ENCODE results near the gene TXNDC2. TPM values are rescaled to one million over a fixed set of nuclear protein-coding genes. Genes with fewer than 3 reads are reported as not detected.
"Not testable (repeated sequence)": the region's sequence is repeated elsewhere in the genome, so short reads cannot be mapped to it uniquely, and the experiment has no call there.

The TXNDC2 gene
- polyA plus RNA-seq, 4 donors = 0.03 to 0.10 TPM; not detected in 2

DNA sequence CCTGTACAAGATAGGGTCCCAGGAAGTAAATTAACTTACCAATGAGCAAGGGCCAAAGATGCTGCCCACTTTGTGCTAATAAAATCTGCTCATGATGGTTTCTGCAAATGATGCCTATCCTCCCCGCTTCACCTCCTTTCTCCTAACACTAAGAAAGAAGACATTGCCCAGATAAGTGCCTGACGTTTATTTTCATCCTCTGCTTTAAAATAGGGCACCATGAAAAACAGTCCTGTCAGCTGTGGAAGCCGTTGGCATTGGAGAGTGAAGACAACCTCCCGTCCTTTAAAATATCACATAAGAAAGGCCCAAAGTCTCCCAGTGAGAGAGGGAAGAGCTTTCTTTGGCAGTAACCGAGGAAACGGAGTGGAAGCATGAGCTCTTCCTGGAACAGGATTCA lies 1.7 kb upstream of the TXNDC2 start:
- FAIRE-seq (no peak), DNase-seq (no peak)
- Histone ChIP-seq H3K4me1 (ENCODE audit: control insufficient read depth in 3 of 3, insufficient read depth in 2 of 3, low read depth in 1 of 3, low read length in 2 of 3) (no peaks in the 10 kb centered on the region), H3K27me3 (ENCODE audit: control insufficient read depth in 3 of 3, insufficient read depth in 3 of 3, low read length in 3 of 3) (no peaks in the 10 kb centered on the region), H3K27ac (ENCODE audit: low read depth in 1 of 3, low read length in 2 of 3) (no peak overlapping the region), H3K36me3 (ENCODE audit: control insufficient read depth in 3 of 3, insufficient read depth in 2 of 3, low read depth in 1 of 3, low read length in 3 of 3) (no peaks in the 10 kb centered on the region), H3K4me3 (ENCODE audit: low read depth in 1 of 3, low read length in 3 of 3) (no peak overlapping the region), H3K9me3 (ENCODE audit: control insufficient read depth in 2 of 2, insufficient read depth in 1 of 2, low read depth in 1 of 2, low read length in 1 of 2) (no peaks in the 10 kb centered on the region)
- 84 to 90% (median 85%) methylated on average over 6 of the region's 6 CpGs for WGBS, 3 donors

DNA sequence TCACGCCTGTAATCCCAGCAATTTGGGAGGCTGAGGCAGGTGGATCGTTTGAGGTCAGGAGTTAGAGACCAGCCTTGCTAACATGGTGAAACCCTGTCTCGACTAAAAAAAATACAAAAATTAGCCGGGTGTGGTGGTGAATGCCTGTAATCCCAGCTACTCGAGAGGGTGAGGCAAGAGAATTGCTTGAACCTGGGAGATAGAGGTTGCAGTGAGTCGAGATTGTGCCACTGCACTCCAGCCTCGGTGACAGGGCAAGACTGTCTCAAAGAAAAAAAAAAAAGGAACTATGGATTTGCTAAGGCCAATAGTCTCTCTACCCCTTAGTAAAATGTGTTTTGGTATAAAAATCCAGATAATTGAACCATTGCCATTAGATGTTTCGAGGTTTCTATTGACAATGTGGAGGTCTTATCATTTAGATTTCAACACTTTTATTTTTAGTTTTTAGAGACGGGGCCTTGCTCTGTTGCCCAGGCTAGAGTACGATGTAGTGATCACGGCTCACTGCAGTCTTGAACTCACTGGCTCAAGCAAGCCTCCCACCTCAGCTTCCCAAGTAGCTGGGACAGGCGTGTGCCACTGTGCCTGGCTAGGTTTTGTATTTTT lies 1.1 kb upstream of the TXNDC2 start:
- no peak for DNase-seq
- Histone ChIP-seq H3K4me1 (ENCODE audit: control insufficient read depth in 3 of 3, insufficient read depth in 2 of 3, low read depth in 1 of 3, low read length in 2 of 3) (no peaks in the 10 kb centered on the region), H3K27ac (ENCODE audit: low read depth in 1 of 3, low read length in 2 of 3) (no peak overlapping the region), H3K27me3 (ENCODE audit: control insufficient read depth in 3 of 3, insufficient read depth in 3 of 3, low read length in 3 of 3) (no peaks in the 10 kb centered on the region), H3K9me3 (ENCODE audit: control insufficient read depth in 2 of 2, insufficient read depth in 1 of 2, low read depth in 1 of 2, low read length in 1 of 2) (no peaks in the 10 kb centered on the region), H3K4me3 (ENCODE audit: low read depth in 1 of 3, low read length in 3 of 3) (no peak overlapping the region), H3K36me3 (ENCODE audit: control insufficient read depth in 3 of 3, insufficient read depth in 2 of 3, low read depth in 1 of 3, low read length in 3 of 3) (no peaks in the 10 kb centered on the region)
- FAIRE-seq = no peak
- 84 to 93% (median 87%) methylated on average over 12 of the region's 12 CpGs for WGBS, 3 donors

DNA sequence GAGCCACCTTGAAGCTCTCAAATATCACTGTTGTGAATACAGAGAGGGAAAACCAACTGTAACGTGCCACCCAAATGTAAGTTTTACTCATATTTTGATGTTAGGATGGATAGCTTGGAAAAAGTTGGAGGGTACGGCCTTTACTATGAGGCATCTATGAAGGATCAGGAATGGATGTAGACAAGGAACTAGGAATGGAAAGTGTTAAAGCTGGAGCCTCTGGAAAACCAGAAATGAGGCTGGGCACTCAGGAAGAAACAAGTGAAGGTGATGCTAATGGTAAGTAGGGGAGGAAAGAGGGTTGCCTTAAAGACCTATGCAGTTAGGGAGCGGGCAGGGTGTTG lies 204 bp downstream of the TXNDC2 start:
- Histone ChIP-seq H3K36me3 (ENCODE audit: control insufficient read depth in 3 of 3, insufficient read depth in 2 of 3, low read depth in 1 of 3, low read length in 3 of 3) (no peaks in the 10 kb centered on the region), H3K4me1 (ENCODE audit: control insufficient read depth in 3 of 3, insufficient read depth in 2 of 3, low read depth in 1 of 3, low read length in 2 of 3) (no peaks in the 10 kb centered on the region), H3K27me3 (ENCODE audit: control insufficient read depth in 3 of 3, insufficient read depth in 3 of 3, low read length in 3 of 3) (no peaks in the 10 kb centered on the region), H3K4me3 (ENCODE audit: low read depth in 1 of 3, low read length in 3 of 3) (no peak overlapping the region), H3K27ac (ENCODE audit: low read depth in 1 of 3, low read length in 2 of 3) (no peak overlapping the region), H3K9me3 (ENCODE audit: control insufficient read depth in 2 of 2, insufficient read depth in 1 of 2, low read depth in 1 of 2, low read length in 1 of 2) (no peaks in the 10 kb centered on the region)
- FAIRE-seq (no peak), DNase-seq (no peak)
- WGBS, 3 donors = 90 to 98% (median 94%) methylated on average over 3 of the region's 3 CpGs

DNA sequence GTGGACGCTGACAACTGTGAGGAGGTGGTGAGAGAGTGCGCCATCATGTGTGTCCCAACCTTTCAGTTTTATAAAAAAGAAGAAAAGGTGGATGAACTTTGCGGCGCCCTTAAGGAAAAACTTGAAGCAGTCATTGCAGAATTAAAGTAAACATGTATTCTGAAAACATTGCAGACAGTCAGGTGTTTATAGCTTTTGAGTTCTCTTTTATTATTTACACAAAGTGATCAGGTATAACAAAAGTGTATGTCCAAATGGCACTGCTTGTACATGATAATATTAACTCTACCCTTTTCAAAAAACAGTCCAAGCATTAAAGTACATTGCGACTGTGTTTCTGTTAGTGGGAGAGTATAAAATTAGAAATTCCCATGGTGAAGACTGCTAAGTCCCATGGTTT lies 2.2 kb downstream of the TXNDC2 start:
- Histone ChIP-seq H3K36me3 (ENCODE audit: control insufficient read depth in 3 of 3, insufficient read depth in 2 of 3, low read depth in 1 of 3, low read length in 3 of 3) (no peaks in the 10 kb centered on the region), H3K27me3 (ENCODE audit: control insufficient read depth in 3 of 3, insufficient read depth in 3 of 3, low read length in 3 of 3) (no peaks in the 10 kb centered on the region)
- WGBS, 3 donors = 94% methylated on average over 5 of the region's 5 CpGs

DNA sequence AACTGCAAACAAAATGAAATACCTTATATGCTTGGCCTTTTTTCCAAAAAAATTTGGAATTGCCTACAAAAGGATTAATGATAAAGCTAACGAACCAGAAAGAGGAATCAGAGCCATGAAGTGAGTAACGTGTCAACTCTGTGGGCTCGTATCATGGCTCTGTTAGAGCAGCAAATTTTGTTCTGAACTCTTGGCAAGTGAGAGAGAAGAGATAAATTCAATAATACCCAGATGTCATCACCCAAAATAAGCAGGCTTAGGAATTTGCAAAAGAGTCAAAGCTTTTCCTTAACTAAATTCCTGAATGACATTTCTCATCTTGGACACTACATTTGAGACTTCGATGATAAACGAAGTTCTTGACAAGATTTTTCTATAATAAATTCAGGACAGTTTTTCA lies 4.4 kb downstream of the TXNDC2 start:
- no peaks in the 10 kb centered on the region for H3K36me3 ChIP-seq (ENCODE audit: control insufficient read depth in 3 of 3, insufficient read depth in 2 of 3, low read depth in 1 of 3, low read length in 3 of 3)
- no peak overlapping the region for H3K27ac ChIP-seq (ENCODE audit: low read depth in 1 of 3, low read length in 2 of 3)
- DNase-seq (no peak), FAIRE-seq (no peak)
- no peak overlapping the region for H3K4me3 ChIP-seq (ENCODE audit: low read depth in 1 of 3, low read length in 3 of 3)
- H3K27me3 ChIP-seq (ENCODE audit: control insufficient read depth in 3 of 3, insufficient read depth in 3 of 3, low read length in 3 of 3) = no peaks in the 10 kb centered on the region
- WGBS, 3 donors = 92 to 96% (median 93%) methylated on average over 5 of the region's 5 CpGs
- no peaks in the 10 kb centered on the region for H3K4me1 ChIP-seq (ENCODE audit: control insufficient read depth in 3 of 3, insufficient read depth in 2 of 3, low read depth in 1 of 3, low read length in 2 of 3)
- no peaks in the 10 kb centered on the region for H3K9me3 ChIP-seq (ENCODE audit: control insufficient read depth in 2 of 2, insufficient read depth in 1 of 2, low read depth in 1 of 2, low read length in 1 of 2)

More for the DNA sequence above, 2.2 kb downstream of the TXNDC2 start:
- Histone ChIP-seq H3K4me1 (ENCODE audit: control insufficient read depth in 3 of 3, insufficient read depth in 2 of 3, low read depth in 1 of 3, low read length in 2 of 3) (no peaks in the 10 kb centered on the region), H3K9me3 (ENCODE audit: control insufficient read depth in 2 of 2, insufficient read depth in 1 of 2, low read depth in 1 of 2, low read length in 1 of 2) (no peaks in the 10 kb centered on the region), H3K27ac (ENCODE audit: low read depth in 1 of 3, low read length in 2 of 3) (no peak overlapping the region), H3K4me3 (ENCODE audit: low read depth in 1 of 3, low read length in 3 of 3) (no peak overlapping the region)
- DNase-seq (no peak), FAIRE-seq (no peak)

DNA sequence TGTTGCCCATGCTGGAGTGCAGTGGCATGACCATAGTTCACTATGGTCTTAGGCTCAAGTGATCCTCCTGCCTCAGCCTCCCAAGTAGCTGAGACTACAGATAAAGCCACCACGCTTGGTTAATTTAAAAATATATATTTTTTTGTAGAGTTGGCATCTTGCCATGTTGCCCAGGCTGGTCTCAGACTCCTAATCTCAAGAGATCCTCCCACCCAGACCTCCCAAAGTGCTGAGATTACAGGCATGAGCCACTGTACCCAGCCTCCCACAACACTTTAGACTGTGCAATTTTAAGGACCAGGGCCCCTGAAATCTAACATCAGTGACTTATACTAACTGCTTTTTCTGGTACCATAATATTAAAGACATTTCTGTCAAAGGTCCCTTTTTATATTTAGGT lies 5.2 kb downstream of the TXNDC2 start:
- Histone ChIP-seq H3K27me3 (ENCODE audit: control insufficient read depth in 3 of 3, insufficient read depth in 3 of 3, low read length in 3 of 3) (no peaks in the 10 kb centered on the region), H3K27ac (ENCODE audit: low read depth in 1 of 3, low read length in 2 of 3) (no peak overlapping the region), H3K36me3 (ENCODE audit: control insufficient read depth in 3 of 3, insufficient read depth in 2 of 3, low read depth in 1 of 3, low read length in 3 of 3) (no peaks in the 10 kb centered on the region), H3K9me3 (ENCODE audit: control insufficient read depth in 2 of 2, insufficient read depth in 1 of 2, low read depth in 1 of 2, low read length in 1 of 2) (no peaks in the 10 kb centered on the region), H3K4me3 (ENCODE audit: low read depth in 1 of 3, low read length in 3 of 3) (no peak overlapping the region), H3K4me1 (ENCODE audit: control insufficient read depth in 3 of 3, insufficient read depth in 2 of 3, low read depth in 1 of 3, low read length in 2 of 3) (peaks cover 0 to 2% (median 0%) of the 10 kb centered on the region in 3 donors)
- no peak for DNase-seq
- no peak for FAIRE-seq
- WGBS, 3 donors = 86 to 95% (median 89%) methylated on average over 1 of the region's 1 CpG

DNA sequence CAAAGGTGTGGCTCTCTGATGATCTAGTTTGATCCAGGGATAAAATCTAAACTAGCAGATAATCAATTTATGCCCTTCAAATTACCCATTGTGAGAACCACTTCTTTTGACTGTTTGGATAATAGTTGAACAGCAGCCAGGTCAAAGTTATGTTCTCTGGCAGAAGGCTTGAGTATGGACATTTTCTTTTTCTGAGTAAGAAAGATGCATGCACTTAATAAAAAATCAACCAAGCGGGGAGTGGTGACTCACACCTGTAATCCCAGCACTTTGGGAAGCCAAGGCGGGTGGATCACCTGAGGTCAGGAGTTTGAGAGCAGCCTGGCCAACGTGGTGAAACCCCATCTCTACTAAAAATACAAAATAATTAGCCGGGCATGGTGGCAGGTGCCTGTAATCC lies 5.7 kb downstream of the TXNDC2 start:
- 74 to 82% (median 80%) methylated on average over 4 of the region's 4 CpGs for WGBS, 3 donors
- H3K36me3 ChIP-seq (ENCODE audit: control insufficient read depth in 3 of 3, insufficient read depth in 2 of 3, low read depth in 1 of 3, low read length in 3 of 3); H3K27me3 ChIP-seq (ENCODE audit: control insufficient read depth in 3 of 3, insufficient read depth in 3 of 3, low read length in 3 of 3); H3K27ac ChIP-seq (ENCODE audit: low read depth in 1 of 3, low read length in 2 of 3); H3K4me1 ChIP-seq (ENCODE audit: control insufficient read depth in 3 of 3, insufficient read depth in 2 of 3, low read depth in 1 of 3, low read length in 2 of 3); FAIRE-seq; DNase-seq; H3K9me3 ChIP-seq (ENCODE audit: control insufficient read depth in 2 of 2, insufficient read depth in 1 of 2, low read depth in 1 of 2, low read length in 1 of 2); H3K4me3 ChIP-seq (ENCODE audit: low read depth in 1 of 3, low read length in 3 of 3): not testable (repeated sequence)

DNA sequence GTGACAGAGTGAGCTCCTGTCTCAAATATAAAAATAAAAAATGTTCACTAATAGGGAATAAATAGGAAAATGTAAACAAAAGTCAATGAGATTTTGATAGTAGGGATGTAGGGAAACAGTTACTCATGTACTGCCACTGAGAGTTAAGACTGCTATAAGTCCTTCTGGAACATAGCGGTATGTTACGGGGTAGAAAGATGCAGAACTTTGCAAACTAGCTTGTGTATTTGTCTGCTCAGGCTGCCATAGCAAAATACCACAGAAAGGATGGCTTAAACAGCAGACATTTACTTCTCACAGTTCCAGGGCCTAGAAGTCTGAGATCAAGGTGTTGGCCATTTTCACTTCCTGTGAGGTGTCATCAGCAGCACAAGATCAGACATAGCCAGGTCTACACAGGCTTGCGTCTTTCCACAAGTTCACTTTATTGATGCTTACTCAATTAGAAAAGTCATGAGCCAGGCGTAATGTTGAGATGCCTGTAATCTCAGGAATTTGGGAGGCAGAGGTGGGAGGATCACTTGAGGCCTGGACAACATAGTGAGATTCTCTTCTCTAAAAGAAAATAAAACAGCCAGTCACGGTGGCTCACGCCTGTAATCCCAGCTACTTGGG lies 8.8 kb downstream of the TXNDC2 start:
- no peaks in the 10 kb centered on the region for H3K36me3 ChIP-seq (ENCODE audit: control insufficient read depth in 3 of 3, insufficient read depth in 2 of 3, low read depth in 1 of 3, low read length in 3 of 3)

DNA sequence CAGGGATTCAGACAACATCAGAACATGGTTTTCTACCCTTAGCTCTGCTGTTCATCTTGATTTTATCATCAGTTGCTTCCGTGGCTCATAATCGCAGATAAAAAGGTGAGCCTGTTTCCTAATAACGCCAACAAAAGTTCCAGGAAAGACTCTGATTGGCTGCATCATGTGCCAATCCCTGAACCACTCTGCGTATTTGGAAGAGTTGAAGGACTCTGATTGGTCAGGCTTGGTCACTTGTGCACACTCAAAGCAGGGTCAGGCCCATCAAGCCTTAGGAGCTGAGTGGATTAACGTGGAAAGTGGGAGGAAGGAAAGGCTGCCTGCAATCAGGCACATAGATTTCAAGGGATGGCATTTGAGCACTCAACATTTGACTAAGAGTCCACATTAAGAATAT lies 11.4 kb downstream of the TXNDC2 start:
- Histone ChIP-seq H3K4me1 (ENCODE audit: control insufficient read depth in 3 of 3, insufficient read depth in 2 of 3, low read depth in 1 of 3, low read length in 2 of 3) (peaks cover 0 to 2% (median 2%) of the 10 kb centered on the region in 3 donors), H3K4me3 (ENCODE audit: low read depth in 1 of 3, low read length in 3 of 3) (no peak overlapping the region), H3K9me3 (ENCODE audit: control insufficient read depth in 2 of 2, insufficient read depth in 1 of 2, low read depth in 1 of 2, low read length in 1 of 2) (no peaks in the 10 kb centered on the region), H3K27ac (ENCODE audit: low read depth in 1 of 3, low read length in 2 of 3) (no peak overlapping the region), H3K36me3 (ENCODE audit: control insufficient read depth in 3 of 3, insufficient read depth in 2 of 3, low read depth in 1 of 3, low read length in 3 of 3) (no peaks in the 10 kb centered on the region), H3K27me3 (ENCODE audit: control insufficient read depth in 3 of 3, insufficient read depth in 3 of 3, low read length in 3 of 3) (no peaks in the 10 kb centered on the region)
- FAIRE-seq = no peak
- WGBS, 3 donors = 86 to 90% (median 90%) methylated on average over 5 of the region's 5 CpGs
- no peak for DNase-seq

More for the DNA sequence above, 8.8 kb downstream of the TXNDC2 start:
- H3K4me1 ChIP-seq (ENCODE audit: control insufficient read depth in 3 of 3, insufficient read depth in 2 of 3, low read depth in 1 of 3, low read length in 2 of 3) = peaks cover 0 to 2% (median 1%) of the 10 kb centered on the region in 3 donors
- no peaks in the 10 kb centered on the region for H3K9me3 ChIP-seq (ENCODE audit: control insufficient read depth in 2 of 2, insufficient read depth in 1 of 2, low read depth in 1 of 2, low read length in 1 of 2)
- DNase-seq = no peak
- H3K27me3 ChIP-seq (ENCODE audit: control insufficient read depth in 3 of 3, insufficient read depth in 3 of 3, low read length in 3 of 3) = no peaks in the 10 kb centered on the region
- H3K27ac ChIP-seq (ENCODE audit: low read depth in 1 of 3, low read length in 2 of 3) = no peak overlapping the region
- FAIRE-seq = no peak
- 84 to 94% (median 85%) methylated on average over 6 of the region's 6 CpGs for WGBS, 3 donors
- H3K4me3 ChIP-seq (ENCODE audit: low read depth in 1 of 3, low read length in 3 of 3) = no peak overlapping the region
